Measurements from ENCODE around the gene KRT32.

The KRT32 gene

GRCh38 chr17:41466988-41467387, at the start of gene KRT32:
Gene KRT32 (minus strand): TSS chr17:41467386. CDS start chr17:41467325, 61 bp downstream.
- no peak for DNase-seq

- no peak for DNase-seq
These were observed 49.7 kb upstream of the KRT32 start for GRCh38 chr17:41516830-41517283.

- DNase-seq: no peak
These were observed 49.1 kb upstream of the KRT32 start for GRCh38 chr17:41516147-41516829.

- DNase-seq: no peak
These were observed 46.0 kb upstream of the KRT32 start for GRCh38 chr17:41513168-41513547.

DNA sequence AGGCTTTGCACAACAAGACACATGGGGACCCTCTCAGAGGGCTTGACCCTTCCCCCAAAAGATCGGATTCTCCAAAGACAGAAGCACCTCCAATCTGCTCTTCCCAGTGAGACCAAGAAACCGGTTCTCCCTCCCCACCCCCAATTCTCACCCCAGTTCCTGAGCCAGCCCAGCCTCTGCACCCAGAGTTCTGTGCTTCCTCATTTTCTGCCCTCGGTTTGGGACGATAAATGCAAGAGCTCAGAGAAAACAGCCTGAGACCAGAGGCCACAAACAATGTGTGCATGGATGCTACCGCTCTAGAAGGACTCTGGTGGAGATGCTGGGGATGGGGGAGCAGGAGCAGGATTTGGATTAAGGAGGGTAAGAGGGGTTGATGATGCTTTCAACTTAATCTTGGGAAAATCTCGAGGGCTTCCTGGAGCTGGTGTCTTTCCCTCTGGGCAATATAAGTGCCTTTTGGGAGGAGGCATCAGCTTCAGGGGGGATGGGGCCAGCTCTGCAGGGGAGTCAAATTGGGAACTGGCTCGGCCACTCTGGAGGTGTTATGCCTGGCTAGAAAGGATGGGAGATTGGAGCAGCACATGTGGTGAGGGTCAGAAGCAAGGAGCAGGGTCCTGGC, 45.5 kb upstream of the KRT32 start:
- DNase-seq: no peak

GRCh38 chr17:41511716-41512115, 44.5 kb upstream of the KRT32 start:
- no peak for DNase-seq

GRCh38 chr17:41511116-41511515, 43.9 kb upstream of the KRT32 start:
- DNase-seq: no peak

GRCh38 chr17:41510251-41511065, 43.3 kb upstream of the KRT32 start:
- DNase-seq: no peak

DNA sequence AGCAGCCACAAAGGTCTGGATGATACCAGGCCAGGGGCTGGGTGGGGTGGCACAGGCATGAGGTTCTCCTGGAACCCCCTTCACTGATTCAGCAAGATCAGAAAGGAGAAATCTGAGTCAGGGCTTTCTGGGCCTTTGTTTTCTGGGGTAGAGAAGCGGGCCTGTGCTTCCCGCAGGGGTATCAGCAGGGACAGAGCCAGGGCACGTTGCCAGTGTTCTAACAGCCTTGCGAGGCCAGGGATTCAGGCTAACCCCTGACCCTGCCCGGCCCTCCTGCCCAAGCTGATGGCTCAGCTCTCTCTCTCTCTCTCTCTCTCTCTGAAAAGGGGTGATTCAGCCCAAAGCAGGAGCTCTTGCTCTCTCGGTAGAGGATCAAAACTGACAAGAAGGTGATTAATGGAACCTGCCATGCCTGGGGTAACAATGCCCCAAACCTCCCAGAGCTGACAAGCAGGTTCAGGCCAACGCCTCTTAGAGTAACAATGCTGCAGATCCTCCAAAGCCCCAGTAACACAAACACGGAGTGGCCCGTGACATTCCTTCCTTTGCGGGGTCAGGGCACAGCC, 40.2 kb upstream of the KRT32 start:
- DNase-seq: no peak

DNA sequence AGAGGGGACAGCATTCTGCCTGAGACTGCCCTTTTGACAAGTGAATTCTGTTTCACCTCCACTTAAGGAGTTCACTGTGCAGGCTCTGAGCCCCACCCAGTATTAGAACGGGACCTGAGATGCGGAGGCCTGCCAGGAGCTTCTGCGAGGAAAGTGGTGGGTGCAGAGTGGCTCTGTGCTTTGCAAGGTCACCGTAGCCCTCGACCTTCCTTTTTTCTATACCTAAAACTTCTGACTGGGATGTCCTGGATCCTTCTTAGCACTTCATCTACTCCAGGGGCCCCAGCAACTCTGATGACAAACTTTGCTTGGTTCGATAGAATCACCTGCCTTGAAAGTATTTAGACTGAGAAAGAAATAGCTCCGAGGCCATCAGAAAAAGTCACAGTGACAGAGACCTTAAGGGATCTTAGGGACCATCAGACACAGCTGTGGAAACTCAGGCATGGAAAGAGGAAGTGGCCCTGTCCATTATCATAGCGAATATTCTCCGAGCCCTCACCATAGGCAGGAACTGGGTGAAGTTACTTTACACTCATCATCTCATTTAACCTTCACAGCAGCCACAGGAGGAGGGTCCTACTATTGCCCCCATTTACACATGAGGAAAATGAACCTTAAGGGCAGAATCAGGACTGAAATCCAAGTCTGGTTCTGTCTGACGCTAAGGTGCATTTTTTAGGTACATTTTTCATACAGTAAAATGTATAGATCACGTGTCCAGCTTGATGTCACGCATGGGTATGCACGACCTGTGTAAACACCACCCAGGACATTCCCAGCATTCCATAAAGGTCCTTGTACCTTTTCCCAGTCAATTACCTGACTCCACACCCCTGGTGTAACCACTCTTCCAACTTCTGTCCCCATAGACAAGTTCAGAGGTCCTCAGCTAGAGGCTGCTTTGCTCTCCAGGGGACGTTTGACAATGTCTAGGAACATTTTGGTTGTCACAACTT, 38.9 kb upstream of the KRT32 start:
- DNase-seq: no peak

- no peak for DNase-seq
These were observed 38.0 kb upstream of the KRT32 start, which contains the start of gene KRT13 for GRCh38 chr17:41505007-41505808. Gene KRT13 (minus strand): TSS chr17:41505612. CDS start chr17:41505550, 62 bp downstream.

DNA sequence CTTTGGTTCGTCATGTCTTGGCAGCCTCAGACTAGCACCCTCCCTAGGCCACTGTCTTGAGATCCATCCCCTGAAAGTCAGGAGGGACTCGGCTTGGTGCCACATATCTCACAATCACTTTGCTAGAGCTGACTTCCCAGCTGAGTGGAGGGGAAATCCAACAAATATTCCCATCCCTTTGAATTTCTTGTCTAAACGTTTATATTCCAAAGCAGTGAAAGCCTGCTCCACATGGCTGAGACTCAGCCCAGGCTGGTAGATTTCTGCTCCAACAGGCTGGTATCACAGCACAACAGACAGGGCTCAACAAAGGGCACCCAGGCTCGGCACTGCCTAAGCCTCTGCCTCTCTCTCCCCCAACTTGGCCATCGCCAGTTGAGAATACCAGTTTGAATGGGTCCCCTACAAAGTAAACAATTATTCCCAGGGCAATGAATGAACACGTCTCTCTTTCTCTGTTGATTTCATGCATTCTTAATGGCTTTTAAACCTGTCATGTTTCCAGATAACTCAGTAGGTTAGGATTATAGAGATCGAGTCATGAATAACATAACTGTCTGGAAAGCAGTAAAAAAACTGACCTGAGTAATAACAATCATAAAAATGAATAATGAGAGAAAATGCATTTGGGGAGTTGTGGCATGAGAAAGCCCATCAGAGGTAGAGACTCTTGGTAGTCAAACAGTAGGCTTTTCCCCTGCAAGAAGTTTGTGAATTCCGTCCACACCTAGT, 37.2 kb upstream of the KRT32 start:
- DNase-seq: no peak

- no peak for DNase-seq
These were observed 36.0 kb upstream of the KRT32 start for GRCh38 chr17:41503202-41503601.

- DNase-seq: no peak
These were observed 33.1 kb upstream of the KRT32 start for GRCh38 chr17:41500131-41500911.

DNA sequence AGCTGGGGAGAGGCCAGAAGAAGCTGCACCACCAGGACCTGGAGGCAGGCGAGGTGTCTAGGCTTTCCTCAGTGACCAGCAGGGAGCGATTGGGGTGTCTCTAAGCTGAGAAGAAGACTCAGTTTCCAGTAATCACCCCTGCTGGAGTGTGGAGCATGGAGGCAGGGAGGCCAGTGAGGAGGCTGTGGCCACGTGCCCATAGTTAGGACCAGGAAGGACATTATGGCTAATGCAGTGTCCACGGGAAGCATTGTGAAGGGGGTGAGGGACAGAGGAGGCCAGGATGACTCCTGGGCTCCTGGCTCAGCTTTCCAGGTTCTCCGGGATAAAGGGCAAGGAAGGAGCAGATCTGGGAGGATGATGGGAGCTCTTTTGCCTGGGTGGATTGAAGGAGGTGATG, 32.5 kb upstream of the KRT32 start:
- no peak for DNase-seq

DNA sequence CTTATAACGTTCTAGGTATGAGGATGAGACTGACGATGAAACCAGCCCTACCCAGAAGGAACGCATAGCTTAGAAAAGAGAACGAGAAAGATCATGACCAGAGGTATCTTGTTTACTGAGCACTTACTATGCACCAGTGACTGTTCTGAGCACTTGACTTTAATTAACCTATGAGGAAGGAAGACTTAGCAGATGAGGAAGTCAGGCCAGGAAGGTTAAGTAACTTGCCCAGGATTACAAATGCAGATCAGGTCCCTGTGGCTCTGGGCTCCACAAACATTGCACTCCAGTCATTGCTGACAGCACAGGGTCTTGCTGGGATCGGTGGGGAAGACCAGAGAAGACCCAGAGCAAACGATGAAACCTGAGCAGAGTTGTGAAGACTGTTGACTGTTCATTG, 31.1 kb upstream of the KRT32 start:
- no peak for DNase-seq

DNA sequence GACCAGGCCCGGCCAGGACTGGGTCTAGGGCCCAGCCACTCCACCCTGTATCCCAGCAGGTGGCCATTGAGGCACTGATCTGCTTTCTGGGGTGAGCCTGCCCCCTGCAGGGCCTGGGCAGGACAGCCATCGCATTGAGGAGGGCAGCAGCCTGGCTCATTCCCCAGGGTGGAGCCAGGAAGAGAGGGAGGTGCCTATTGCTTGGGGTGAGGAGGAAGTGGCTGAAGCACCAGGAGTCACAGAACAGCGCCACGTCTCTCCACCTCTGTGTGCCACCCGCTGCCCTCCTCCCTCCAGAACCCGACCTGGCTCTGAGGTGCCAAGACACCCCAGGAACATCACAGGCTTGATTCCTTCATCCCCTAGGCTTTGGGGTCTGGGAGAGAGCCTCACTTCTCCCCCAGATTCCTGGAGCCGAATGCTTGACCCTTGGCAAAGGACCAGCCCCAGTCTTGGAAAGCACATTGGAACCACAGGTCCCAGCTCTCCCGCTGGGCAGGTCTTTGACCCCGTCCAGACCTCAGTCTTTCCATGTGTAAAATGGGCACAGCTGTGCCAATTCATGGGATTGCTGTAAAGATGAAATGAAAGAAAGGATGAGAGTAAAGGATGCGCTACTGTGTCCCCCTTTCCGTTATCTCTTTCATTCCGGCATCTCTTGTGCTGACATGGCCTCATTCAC, 29.8 kb upstream of the KRT32 start:
- peak; percentile 79 to 83 for DNase-seq

DNA sequence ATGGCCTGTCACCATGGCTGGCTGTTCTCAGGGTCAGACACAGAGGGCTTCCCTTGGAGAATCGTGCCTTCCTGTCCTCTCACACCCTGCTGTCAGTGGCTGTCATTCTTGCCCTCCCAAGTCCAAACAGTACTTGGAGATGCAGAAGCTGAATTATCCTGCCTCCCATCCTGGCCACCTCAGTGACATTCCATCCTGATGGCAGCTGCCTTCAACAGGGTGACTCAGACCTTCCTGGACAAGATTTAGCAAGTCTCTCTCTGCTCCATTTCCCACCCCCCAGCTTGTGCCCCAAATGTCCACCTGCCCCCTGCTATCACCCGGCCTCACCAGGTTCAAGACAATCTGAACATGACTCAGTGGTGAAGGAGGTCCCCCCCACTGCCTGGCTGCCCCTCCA, 27.3 kb upstream of the KRT32 start:
- no peak for DNase-seq

DNA sequence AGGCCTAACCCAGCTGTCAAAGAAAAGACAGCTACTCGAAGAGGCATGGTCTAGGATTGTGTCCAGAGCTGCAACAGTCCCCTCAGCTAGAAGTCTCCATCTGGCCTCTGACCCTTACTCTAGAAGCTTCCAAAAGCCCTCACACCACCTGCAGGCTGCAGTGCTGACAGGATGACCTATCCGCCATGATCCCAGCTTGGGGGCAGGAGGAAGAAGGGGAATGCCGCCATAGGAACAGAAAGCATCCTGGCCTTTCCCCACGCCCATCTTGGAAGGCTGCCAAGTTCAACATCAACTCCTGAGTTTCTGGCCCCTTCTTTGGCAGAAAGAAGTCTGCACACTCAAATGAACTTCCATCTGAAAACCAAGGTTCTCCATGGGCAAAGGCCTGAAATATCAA, 25.6 kb upstream of the KRT32 start:
- DNase-seq: no peak
